GM10266 (cell line): ENCODE data around the gene LRRN2.

Experiments used
- DNase-seq: peaks from one replicate; pipeline ENCODE4 v3.0.0; 2012; ENCODE audit errors: extremely low spot score
- CTCF ChIP-seq: IDR thresholded peaks from 2 replicates; pipeline ENCODE4 v1.5.1; 2012; ENCODE audit warnings: mild to moderate bottlenecking, low read depth; ENCODE audit not compliant: control insufficient read depth, insufficient read depth; ENCODE audit errors: missing control alignments

The LRRN2 gene

GRCh38 chr1:204587621-204588020 lies 97.9 kb downstream of the LRRN2 start:
- DNase-seq: no peak
- TF ChIP-seq CTCF: no peak

GRCh38 chr1:204584699-204585372 lies 100.7 kb downstream of the LRRN2 start:
- TF ChIP-seq CTCF: no peak

GRCh38 chr1:204583909-204584632 lies 101.5 kb downstream of the LRRN2 start:
- TF ChIP-seq CTCF: no peak
- no peak for DNase-seq

More at GRCh38 chr1:204584699-204585372, 100.7 kb downstream of the LRRN2 start:
- no peak for DNase-seq

- DNase-seq: no peak
- no peak for TF ChIP-seq CTCF
Measured at GRCh38 chr1:204581759-204582158, 103.8 kb downstream of the LRRN2 start.

- DNase-seq: no peak
- no peak for TF ChIP-seq CTCF
Measured at GRCh38 chr1:204580862-204581261, 104.7 kb downstream of the LRRN2 start.

GRCh38 chr1:204579681-204580080 lies 105.9 kb downstream of the LRRN2 start:
- TF ChIP-seq CTCF: no peak
- DNase-seq: no peak
